HCT116 (cell line): ENCODE data around the gene NPEPL1.

ENCODE experiments used
- CBX3 ChIP-seq: IDR thresholded peaks from 2 replicates; pipeline ENCODE4 v1.6.1; 2012; ENCODE audit warnings: low read depth
- CTCF ChIP-seq, 3 experiments: fragments of 200-600 bp in 1 of 3; sonication (generic) in 1 of 3; IDR thresholded peaks in 2 of 3; conservative IDR thresholded peaks in 1 of 3; 2 replicates each; pipeline ENCODE4 v1.5.1; 2012 to 2017; ENCODE audit warnings: low read depth in 2 of 3, low read length in 2 of 3, antibody characterized with exemption in 1 of 3, borderline replicate concordance in 1 of 3, control low read depth in 1 of 3, mild to moderate bottlenecking in 1 of 3, mixed read lengths in 1 of 3, mixed run types in 1 of 3, moderate library complexity in 1 of 3; ENCODE audit not compliant: insufficient read depth in 1 of 3
- EZH2phosphoT487 ChIP-seq: fragments of 200-600 bp; IDR thresholded peaks from 2 replicates; pipeline ENCODE4 v1.6.1; 2018; ENCODE audit warnings: antibody characterized with exemption, borderline replicate concordance
- FOSL1 ChIP-seq: IDR thresholded peaks from 2 replicates; pipeline ENCODE4 v1.6.1; 2012; ENCODE audit warnings: low read depth
- MAX ChIP-seq: IDR thresholded peaks from 2 replicates; pipeline ENCODE4 v1.6.1; 2012
- POLR2A ChIP-seq: IDR thresholded peaks from 2 replicates; pipeline ENCODE4 v1.7.0; 2011; ENCODE audit warnings: borderline replicate concordance; ENCODE audit not compliant: insufficient read depth, insufficient read length; ENCODE audit errors: extremely low read depth
- POLR2AphosphoS5 ChIP-seq: IDR thresholded peaks from 2 replicates; pipeline ENCODE4 v1.6.1; 2011; ENCODE audit warnings: mild to moderate bottlenecking, low read depth, low read length, moderate library complexity
- RAD21 ChIP-seq: IDR thresholded peaks from 2 replicates; pipeline ENCODE4 v1.6.1; 2012; ENCODE audit warnings: low read depth, mild to moderate bottlenecking
- REST ChIP-seq: IDR thresholded peaks from 2 replicates; pipeline ENCODE4 v1.6.1; 2012; ENCODE audit warnings: low read depth
- SIN3A ChIP-seq: IDR thresholded peaks from 2 replicates; pipeline ENCODE4 v1.6.1; 2012; ENCODE audit warnings: low read depth
- SP1 ChIP-seq: IDR thresholded peaks from 2 replicates; pipeline ENCODE4 v1.6.1; 2012; ENCODE audit warnings: low read depth

- no peak for TF ChIP-seq CBX3
- no peak for TF ChIP-seq CTCF (IDR thresholded peaks at IDR 0.05 in 2 of 3, conservative IDR thresholded peaks at IDR 0.05 in 1 of 3; ENCODE audit: borderline replicate concordance in 1 of 3, insufficient read depth in 1 of 3, low read depth in 2 of 3, low read length in 2 of 3)
- TF ChIP-seq MAX: no peak
- TF ChIP-seq EZH2phosphoT487: no peak
- no peak for TF ChIP-seq POLR2A
- TF ChIP-seq FOSL1: no peak
- no peak for TF ChIP-seq REST
- TF ChIP-seq POLR2AphosphoS5: no peak
- TF ChIP-seq SP1: no peak
- no peak for TF ChIP-seq RAD21
- no peak for TF ChIP-seq SIN3A
Measured at GRCh38 chr20:58714923-58715351, 22.3 kb downstream of the NPEPL1 start.
